Glutamatergic neuron (in vitro differentiated cells): ENCODE measurements around the gene KANTR. TPM values are rescaled to one million over a fixed set of nuclear protein-coding genes. Genes with fewer than 3 reads are reported as not detected.
A peak's percentile ranks its signal among the peaks of the same experiment; 100 is the strongest.

Experiments used
- DNase-seq: peaks from one replicate; pipeline ENCODE4 v3.0.0; 2022
- H3K27ac Mint-ChIP-seq: one replicate; pipeline ENCODE4 v1.8.0; 2020; ENCODE audit warnings: mild to moderate bottlenecking, mixed read lengths, inconsistent platforms; ENCODE audit not compliant: unreplicated experiment
- H3K27me3 Mint-ChIP-seq: one replicate; pipeline ENCODE4 v1.8.0; 2020; ENCODE audit warnings: mild to moderate bottlenecking, moderate library complexity, mixed read lengths, inconsistent platforms; ENCODE audit not compliant: unreplicated experiment
- H3K36me3 Mint-ChIP-seq: one replicate; pipeline ENCODE4 v1.8.0; 2020; ENCODE audit warnings: mild to moderate bottlenecking, mixed read lengths, inconsistent platforms; ENCODE audit not compliant: unreplicated experiment
- H3K4me1 Mint-ChIP-seq: one replicate; pipeline ENCODE4 v1.8.0; 2020; ENCODE audit warnings: mild to moderate bottlenecking, low read depth, mixed read lengths, inconsistent platforms; ENCODE audit not compliant: unreplicated experiment
- H3K4me3 Mint-ChIP-seq: one replicate; pipeline ENCODE4 v1.8.0; 2020; ENCODE audit warnings: mild to moderate bottlenecking, mixed read lengths, inconsistent platforms; ENCODE audit not compliant: unreplicated experiment
- H3K9me3 Mint-ChIP-seq: one replicate; pipeline ENCODE4 v1.8.0; 2020; ENCODE audit warnings: mild to moderate bottlenecking, moderate library complexity, mixed read lengths, inconsistent platforms; ENCODE audit not compliant: unreplicated experiment
- CTCF ChIP-seq: fragments of 200-600 bp; sonication (generic); IDR thresholded peaks from one replicate; pipeline ENCODE4 v1.5.0; 2021; ENCODE audit not compliant: partially characterized antibody, unreplicated experiment
- total RNA-seq: library from RNA; stranded (reverse); fragmentation: NEBNext Ultra II Directional; extraction: Animal tissue kit (Norgen Biotek cat#: 25700); gene quantifications from one replicate; pipeline ENCODE4 v1.2.1, GENCODE V29; 2021; ENCODE audit not compliant: unreplicated experiment

KANTR gene
- total RNA-seq, 1 donor from 2014 or later, result 20.0 TPM

DNA sequence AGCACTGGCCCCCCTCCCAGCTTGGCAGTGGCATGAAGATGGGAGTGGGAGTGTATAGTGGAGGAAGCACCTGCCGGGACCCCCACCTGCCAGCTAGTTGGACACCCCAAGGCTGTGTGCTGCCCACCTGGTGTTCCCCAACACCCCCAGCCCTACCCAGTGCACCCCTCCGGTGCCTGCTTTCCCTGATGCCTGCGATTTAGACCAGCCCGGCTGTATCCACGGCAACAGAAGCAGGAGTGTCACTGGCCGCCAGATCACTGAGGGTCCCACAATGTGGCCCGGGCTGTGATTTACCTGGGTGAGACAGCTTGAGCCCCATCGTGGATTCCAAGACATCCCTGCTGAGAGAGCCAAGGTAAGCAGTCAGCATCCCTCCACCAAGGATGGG is 44.8 kb upstream of the KANTR start:
- H3K36me3 Mint-ChIP-seq, result no peaks in the 10 kb centered on the region
- H3K9me3 Mint-ChIP-seq, result peaks cover under 1% of the 10 kb centered on the region
- peaks cover 10% of the 10 kb centered on the region for H3K4me1 Mint-ChIP-seq
- H3K4me3 Mint-ChIP-seq, result no peak overlapping the region
- peak; percentile 17 for DNase-seq
- TF ChIP-seq CTCF, result no peak
- H3K27me3 Mint-ChIP-seq, result no peaks in the 10 kb centered on the region
- H3K27ac Mint-ChIP-seq, result peak overlapping the region; percentile 95

DNA sequence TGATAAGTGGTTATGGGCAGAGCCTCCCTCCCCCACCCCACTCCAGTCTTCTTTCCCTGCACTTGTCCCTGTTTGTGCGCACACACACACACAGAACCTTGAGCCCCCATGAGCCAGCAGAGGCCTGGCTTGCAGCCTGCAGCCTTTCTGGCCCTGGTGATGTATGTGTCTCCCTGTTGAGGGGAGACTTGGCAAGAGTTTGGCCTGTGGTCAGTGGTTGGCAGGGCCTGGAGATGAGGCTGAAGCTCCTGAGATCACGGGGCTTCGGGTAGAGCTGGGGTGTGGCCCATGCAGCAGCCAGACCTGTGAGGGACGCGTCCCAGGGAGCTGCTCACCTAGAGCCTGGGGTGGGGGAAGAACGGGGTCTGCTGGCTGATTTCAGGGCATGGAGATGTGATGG is 43.1 kb upstream of the KANTR start:
- H3K27ac Mint-ChIP-seq, result no peak overlapping the region
- H3K4me1 Mint-ChIP-seq, result peaks cover 10% of the 10 kb centered on the region
- H3K27me3 Mint-ChIP-seq, result no peaks in the 10 kb centered on the region
- no peaks in the 10 kb centered on the region for H3K36me3 Mint-ChIP-seq
- no peaks in the 10 kb centered on the region for H3K9me3 Mint-ChIP-seq
- no peak for TF ChIP-seq CTCF
- DNase-seq, result no peak
- H3K4me3 Mint-ChIP-seq, result no peak overlapping the region

DNA sequence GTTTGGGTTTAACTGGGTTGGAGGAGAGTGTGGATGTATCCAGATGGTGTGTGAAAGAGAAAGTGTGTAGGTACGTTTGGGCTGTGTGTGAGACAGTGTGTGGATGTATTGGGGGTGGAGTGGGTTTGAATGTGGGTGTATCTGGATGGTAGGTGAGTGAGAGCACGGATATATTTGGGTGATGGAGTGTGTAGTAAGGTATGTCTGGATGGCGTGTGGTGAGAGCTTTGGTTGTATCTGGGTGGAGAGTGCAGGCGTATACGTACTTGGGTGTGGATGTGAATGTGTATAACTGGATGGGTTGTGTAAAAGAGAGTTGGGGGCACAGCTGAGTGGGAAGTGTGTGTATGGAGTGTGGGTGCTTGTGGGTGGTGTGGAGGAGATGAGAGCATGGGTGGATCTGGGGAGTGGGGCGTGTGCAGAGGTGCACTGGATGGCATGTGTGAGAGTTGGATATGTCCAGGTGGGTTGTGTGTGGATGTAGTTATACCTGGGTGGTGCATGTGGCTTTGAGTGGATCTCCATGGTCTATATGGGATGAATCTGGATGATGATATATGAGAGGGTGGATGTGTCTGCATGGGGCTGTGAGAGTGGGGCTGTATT is 38.6 kb upstream of the KANTR start:
- H3K36me3 Mint-ChIP-seq, result no peaks in the 10 kb centered on the region
- no peaks in the 10 kb centered on the region for H3K27me3 Mint-ChIP-seq
- no peak overlapping the region for H3K4me3 Mint-ChIP-seq
- DNase-seq, result no peak
- H3K27ac Mint-ChIP-seq, result no peak overlapping the region
- H3K4me1 Mint-ChIP-seq, result peaks cover 5% of the 10 kb centered on the region
- TF ChIP-seq CTCF, result no peak
- no peaks in the 10 kb centered on the region for H3K9me3 Mint-ChIP-seq

GRCh38 chrX:53056292-53056691 is 37.6 kb upstream of the KANTR start:
- DNase-seq, result no peak
- H3K36me3 Mint-ChIP-seq, result no peaks in the 10 kb centered on the region
- no peaks in the 10 kb centered on the region for H3K9me3 Mint-ChIP-seq
- peaks cover 5% of the 10 kb centered on the region for H3K4me1 Mint-ChIP-seq
- TF ChIP-seq CTCF, result no peak
- no peaks in the 10 kb centered on the region for H3K27me3 Mint-ChIP-seq
- no peak overlapping the region for H3K4me3 Mint-ChIP-seq
- H3K27ac Mint-ChIP-seq, result no peak overlapping the region

DNA sequence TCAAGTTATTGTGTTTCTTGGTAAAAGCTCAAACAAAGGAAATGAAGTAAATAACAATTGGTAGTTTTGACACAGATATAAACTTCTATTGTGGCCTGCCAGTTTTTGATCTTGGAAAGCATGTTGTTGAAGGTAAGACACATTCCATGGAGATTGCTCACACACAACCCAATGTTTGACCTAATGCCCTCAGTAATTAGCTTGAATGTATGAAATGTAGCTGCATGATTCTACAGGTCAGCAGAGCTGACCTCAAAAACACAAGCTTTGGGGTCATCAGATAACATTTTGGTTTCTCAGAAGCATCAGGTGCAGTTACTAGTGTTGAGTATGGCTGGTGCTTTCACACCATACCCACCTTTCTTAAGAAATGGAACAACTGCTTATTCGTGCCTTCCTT is 28.8 kb upstream of the KANTR start:
- no peak overlapping the region for H3K4me3 Mint-ChIP-seq
- H3K9me3 Mint-ChIP-seq, result peaks cover 2% of the 10 kb centered on the region
- peaks cover 10% of the 10 kb centered on the region for H3K4me1 Mint-ChIP-seq
- H3K36me3 Mint-ChIP-seq, result no peaks in the 10 kb centered on the region
- H3K27ac Mint-ChIP-seq, result no peak overlapping the region
- no peak for TF ChIP-seq CTCF
- no peaks in the 10 kb centered on the region for H3K27me3 Mint-ChIP-seq
- DNase-seq, result no peak
